GM12873 (cell line): ENCODE data around the gene LRRC7.

ENCODE experiments used
- TF ChIP-seq, protein P1 (sequence below): IDR thresholded peaks from 2 replicates; pipeline ENCODE4 v1.5.1; 2012; ENCODE audit warnings: low read depth, mild to moderate bottlenecking, moderate library complexity, low read length, control low read depth; ENCODE audit not compliant: insufficient read depth; ENCODE audit errors: missing control alignments

Gene LRRC7

DNA sequence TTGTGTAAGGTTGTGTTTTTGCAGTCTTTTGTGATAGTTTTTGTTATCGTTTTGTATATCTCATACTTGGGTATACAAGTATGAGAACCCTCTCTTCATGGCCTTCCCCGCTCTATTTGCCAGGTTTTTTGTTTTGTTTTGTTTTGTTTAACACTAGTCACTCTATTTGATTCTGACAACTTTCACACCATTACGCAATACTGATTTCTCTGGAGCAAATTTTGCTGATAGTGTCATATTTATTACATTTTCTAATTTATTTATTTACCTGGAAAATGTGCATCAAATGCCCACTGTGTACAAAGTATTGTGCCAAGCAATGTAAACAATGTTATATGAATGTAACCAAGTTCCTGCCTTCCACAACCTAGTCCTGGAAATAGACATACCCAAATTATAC lies 547.6 kb downstream of the LRRC7 start:
- TF ChIP-seq, protein P1, sequence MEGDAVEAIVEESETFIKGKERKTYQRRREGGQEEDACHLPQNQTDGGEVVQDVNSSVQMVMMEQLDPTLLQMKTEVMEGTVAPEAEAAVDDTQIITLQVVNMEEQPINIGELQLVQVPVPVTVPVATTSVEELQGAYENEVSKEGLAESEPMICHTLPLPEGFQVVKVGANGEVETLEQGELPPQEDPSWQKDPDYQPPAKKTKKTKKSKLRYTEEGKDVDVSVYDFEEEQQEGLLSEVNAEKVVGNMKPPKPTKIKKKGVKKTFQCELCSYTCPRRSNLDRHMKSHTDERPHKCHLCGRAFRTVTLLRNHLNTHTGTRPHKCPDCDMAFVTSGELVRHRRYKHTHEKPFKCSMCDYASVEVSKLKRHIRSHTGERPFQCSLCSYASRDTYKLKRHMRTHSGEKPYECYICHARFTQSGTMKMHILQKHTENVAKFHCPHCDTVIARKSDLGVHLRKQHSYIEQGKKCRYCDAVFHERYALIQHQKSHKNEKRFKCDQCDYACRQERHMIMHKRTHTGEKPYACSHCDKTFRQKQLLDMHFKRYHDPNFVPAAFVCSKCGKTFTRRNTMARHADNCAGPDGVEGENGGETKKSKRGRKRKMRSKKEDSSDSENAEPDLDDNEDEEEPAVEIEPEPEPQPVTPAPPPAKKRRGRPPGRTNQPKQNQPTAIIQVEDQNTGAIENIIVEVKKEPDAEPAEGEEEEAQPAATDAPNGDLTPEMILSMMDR, result no peak

DNA sequence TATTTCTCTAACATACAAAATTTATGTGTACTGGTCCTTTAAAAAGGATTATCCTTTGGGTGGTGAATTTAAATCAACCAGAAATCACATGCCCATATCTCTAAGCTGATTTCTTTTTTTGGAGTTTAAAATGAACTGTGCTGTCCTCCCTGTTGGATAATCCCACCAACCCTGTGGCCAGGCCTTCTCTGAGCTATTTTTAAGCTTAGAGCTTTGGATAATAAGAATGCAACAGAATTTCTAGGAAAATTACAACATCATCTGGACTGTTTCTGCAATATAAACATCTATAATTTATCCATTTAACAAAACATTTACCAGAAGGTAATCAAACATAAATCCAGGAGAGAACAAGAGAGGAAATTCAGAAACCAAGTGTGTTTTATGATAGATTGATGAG lies 549.3 kb downstream of the LRRC7 start:
- TF ChIP-seq, protein P1, result no peak

DNA sequence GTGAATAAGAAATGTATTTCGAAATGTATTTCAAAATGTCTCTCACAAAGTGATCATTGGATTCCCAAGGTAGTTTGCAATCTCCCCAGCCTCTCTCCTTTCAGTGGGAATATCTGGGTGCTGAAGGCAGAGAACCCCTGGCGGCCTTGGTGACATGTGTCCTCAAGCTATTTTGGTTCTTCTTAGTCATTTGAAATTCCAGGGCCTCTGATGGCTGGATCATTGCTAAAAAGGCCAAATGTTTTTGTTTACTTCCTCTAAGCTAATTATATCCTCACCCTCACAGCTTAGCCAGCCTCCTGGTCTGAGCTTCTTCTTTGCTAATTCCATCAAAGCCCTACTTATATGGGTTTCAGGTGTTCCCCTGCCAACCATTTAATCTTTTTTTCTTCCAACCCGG lies 566.4 kb downstream of the LRRC7 start:
- TF ChIP-seq, protein P1, result no peak

DNA sequence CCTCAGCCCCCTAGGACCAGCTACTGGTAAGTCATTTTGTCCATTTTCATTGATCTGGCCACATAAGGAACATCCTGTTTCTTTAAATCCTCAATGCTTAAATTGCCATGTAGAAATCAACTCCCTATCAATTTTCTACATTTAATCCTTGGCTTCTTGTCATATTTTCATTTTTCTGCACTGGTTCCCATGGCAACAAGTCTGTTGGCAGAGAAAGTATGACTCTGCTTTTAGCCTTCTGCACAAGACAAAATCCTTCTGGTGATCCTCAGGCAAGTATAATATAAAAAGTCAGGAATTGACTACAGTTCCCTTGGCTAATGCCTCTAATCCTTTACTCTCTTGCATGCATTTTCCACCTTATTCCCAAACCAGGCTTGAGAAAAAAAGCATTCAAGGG lies 572.6 kb downstream of the LRRC7 start:
- TF ChIP-seq, protein P1, result no peak

DNA sequence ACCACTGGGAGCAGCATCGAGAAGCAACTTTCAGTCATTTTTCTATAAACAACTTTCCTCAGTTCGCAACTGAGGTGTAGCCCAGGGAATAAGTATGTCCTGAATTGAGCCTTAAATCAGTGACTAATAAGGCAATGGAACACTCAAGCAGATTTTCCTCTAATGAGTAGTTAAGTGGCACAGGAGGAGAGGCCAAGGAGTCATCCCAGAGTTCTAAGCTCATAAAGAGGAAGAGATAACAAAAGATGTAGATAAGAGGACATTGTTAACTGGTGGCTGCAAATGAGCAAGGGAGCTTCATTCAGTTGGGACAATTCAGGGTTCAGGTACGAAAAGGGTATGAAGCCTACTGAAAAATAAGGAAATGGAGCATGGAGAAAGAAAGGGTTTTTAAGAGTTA lies 573.2 kb downstream of the LRRC7 start:
- TF ChIP-seq, protein P1, result no peak

DNA sequence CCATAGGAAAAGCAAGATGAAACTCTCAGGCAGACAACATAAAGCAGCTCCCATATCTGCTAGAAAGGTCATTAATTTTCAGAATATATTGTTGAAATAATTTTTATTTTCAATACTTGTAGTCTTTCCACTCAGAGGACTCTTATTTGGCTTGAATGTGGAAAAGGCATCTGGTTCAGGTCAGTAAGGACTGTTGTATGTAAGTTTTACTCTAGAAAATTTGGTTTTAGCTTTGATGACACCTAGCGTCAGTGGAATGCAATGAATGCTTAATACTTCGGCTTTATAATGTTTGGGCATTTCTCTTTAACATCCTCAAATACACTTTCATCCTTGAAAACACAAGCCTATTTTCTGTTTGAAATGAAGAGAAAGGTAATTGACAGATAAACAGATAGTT lies 574.4 kb downstream of the LRRC7 start:
- TF ChIP-seq, protein P1, result no peak

DNA sequence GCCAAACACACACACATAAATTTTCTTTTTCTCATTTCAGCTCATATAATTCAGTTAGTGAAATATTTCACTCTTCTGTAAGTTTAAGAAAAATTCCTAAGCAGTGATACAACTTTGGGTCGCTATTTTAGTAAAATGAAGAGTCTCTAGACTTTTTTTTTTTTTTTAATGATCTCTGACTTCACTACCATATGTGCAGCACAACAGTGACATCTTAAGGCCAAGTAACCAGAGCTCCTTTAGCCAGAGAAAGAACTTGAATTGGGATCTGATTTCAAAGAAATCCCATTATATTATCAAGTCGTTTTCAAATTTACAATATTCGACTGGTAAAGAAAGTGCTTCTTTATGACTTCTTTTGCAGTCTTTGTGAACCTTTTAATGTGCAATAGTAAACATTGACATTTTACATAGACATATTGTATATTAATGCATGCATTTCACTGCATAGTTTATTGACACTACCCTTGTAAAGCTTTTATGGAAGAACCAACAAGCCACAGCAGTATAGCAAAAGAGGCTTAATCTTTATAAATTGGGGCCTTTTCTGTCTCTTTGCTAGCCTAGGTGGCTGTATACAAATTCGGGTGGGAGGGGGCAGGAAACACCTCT lies 575.4 kb downstream of the LRRC7 start:
- TF ChIP-seq, protein P1, result no peak
